HG02571 (cell line): ENCODE data around the gene APOL5.

Experiments used
- ATAC-seq: cut with Tn5 transposase; IDR thresholded peaks from one replicate; pipeline ENCODE4 v1.9.1; 2021; ENCODE audit warnings: mild to moderate bottlenecking, moderate library complexity; ENCODE audit not compliant: unreplicated experiment

Gene APOL5

DNA sequence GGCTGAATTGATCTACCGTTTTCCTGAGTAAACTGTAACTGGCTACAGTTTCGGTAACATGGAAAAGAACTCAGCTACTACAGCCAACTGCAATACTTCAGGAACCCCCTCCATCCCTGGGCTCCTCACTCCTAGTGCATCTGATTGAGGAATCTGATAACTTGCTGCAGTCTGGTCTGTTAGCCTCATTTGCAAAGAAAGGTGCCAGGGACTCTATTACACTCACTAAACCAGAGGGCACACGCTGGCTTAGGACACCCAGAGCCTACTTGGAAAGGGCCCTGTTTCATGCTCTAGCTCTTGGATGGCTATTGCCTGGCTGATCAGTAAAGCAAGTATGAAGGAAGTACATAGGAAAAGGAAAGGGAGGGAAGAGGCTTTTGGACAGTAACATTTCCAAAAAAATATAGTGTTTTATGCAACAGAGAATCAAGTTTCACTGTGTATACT lies 22.3 kb downstream of the APOL5 start:
- no peak for ATAC-seq

DNA sequence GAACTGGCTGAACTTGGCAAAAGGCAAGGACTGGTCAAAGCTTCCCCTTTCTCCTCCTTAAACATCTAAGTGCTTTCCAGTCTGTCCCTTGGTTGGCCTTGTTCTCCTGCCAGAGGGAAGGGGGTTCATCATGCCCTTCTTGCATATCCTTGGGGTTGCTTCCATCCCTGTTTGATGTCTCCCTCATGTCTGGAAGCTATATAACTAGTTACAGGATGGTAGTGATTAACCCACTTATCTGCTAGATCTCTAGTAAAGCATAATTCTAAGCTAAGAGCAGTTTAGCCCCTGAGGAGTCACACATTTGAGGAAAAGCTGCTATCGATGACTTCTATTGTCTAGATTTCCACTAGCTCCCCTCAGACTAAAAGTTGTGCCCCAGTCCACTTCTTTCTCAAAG lies 22.9 kb downstream of the APOL5 start:
- ATAC-seq, result no peak

DNA sequence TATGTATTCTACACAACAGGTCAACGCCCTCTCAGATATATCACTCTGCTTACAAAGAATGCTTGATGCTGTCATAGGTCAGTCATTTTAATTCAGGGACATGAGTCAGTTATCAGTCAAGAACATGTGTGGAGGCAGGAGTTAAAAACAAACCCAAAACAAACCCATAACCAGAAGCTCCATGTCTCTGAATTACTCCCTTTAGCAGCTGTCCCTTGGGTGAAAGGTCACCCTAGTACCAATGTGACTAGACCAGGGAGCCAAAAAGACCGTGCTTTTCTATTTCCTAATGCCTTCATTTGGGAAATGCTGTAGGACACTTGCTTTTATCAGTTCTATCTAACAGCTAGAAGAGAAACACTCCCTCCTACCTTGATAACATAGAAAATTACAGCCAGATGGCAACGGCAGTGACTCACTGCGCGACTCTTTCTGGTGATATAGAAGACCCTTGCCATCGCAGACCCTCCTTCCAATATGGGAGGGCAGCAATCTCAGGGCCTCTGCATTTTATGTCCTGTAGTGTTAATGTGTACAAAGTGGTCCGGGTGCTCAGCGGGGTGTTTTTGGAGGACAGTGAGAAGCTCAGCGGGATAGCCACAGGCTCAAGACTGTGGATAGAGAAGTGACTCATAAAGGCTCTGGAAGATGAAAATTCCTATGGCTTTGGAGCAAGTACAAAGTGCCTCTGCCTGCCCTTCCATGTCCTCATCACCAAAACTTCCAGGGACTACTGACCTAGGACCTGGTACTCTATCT lies 24.8 kb downstream of the APOL5 start:
- ATAC-seq, result no peak

DNA sequence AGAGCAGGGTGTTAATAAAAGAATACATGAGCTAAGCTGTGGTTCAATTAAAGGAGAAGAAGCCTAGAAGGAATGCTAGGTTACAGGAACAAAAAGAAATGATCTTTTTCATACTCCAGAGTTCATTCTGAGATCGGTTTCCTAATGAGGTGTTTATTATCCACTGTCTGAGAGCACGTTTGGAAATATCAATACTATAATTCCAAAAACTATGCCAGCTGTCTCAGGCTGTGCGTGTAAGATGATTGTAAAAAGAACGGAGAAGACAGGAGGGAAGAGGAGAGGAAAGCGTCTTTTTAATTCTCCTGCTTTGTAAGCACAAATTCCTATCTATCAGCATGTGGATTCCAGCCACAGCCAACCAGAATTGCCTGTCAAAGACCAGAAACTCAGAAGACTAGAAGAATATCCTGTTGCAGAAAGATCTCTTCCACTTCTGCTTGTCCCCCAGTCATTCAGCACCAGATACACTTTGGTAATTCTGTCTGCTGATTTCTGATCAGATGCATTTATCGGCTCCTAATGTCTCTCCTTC lies 25.7 kb downstream of the APOL5 start:
- ATAC-seq, result no peak

DNA sequence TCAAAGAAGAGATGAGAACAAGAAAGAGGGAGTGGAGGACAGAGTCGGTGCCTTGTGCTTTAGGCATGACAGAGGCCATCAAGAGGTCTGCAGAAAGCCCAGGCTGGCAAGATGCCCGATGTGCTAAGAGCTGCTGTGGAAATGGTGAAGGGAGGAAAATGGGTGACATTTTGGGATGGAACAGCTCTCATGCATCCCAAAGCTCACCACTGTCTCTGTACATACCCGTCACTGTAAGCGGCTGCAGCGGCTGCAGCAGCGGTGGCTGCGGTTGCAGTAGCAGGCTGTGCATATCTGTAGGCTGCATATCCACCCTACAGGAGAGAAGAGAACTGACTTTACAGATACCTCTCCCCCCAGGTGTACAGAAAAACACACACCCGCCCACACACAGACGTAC lies 28.6 kb downstream of the APOL5 start:
- ATAC-seq, result no peak

DNA sequence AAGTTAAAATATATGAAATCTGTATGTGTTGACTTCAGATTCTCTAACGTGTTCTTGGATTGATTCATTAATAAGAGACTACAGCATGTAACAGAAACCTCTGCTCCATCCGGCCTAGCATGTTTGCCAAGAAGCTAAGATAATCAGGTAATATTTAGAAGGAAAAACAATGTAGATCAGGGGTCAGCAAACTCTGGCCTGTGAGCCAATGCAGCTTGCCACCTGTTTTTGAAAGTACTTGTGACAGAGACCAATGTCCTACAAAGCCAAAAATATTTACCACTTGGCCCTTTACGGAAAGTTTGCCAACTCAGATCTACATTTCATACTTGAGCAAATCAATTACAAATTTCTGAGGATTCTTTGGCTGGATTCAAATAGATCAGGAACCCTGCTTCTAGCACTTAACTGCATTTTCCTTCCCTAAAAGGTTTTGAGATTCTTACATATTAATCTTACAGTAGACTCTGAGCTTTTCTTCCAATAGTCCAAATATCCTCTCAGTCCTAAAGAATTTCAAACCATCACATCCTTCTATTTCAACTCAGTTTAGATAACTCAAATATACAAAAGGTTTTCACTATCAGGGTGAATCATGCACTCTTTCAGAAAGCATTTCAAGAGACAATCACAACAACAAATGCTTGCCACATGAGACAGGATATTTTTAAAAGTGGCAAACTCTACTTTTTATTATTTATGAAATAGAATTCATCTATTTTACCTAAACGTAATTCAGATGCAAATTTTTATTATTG lies 29.5 kb downstream of the APOL5 start:
- ATAC-seq, result no peak

DNA sequence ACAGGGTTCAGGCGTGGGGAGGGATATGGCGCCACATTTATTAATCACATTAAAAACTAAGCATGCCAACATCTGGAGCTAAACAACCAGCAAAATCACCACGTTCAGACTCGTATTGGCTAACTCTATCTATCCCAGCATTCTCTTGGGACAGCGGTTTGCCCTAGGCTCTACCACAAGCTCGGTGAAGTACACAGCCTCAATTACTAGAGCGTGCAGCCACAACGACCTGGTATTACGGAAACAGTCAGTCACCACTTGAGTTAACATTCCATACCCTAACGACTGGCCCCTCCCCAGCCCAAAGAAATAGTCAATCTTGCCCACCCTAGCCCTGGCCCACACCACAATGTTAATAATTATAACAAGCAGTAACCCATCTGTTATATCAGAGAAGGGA lies 32.1 kb downstream of the APOL5 start:
- no peak for ATAC-seq

DNA sequence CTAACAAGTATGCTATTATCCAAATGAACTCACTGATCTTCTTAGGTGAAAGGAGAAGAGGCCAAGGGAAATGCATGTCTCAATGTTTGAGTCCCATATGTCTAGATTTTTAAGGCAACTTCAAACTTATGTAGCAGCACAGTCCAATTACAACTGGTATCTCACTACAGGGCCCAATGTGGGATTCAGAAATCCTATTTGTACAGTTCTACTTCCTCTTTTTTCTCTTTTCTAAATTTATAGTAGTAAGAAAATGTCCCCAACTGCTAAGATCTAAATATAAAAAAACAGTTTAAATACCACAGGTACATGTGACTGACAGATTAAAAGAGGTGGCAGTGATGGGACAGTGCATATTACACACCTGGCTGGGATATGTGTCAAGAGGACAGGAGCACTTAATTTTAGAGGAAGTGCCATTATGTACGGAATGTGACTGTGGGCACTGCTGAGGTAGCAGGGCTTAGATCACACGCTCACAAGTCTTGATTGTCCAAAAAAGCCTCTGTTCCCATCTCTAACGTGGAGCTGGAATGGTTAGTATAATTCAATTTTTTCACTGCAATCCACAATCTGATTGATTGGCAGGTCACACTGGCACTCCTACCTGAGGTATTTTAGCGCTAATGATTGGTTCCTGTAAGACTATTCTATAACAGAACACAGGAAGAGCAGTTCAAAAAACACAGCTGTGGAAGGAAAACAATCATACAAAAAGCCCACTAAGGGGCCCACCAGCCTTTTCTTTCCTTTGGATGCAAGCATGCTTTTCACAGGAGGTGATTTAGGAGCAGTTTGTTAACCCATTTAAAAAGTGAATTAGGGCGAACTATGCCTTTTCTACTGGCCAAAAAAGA lies 34.6 kb downstream of the APOL5 start:
- no peak for ATAC-seq

DNA sequence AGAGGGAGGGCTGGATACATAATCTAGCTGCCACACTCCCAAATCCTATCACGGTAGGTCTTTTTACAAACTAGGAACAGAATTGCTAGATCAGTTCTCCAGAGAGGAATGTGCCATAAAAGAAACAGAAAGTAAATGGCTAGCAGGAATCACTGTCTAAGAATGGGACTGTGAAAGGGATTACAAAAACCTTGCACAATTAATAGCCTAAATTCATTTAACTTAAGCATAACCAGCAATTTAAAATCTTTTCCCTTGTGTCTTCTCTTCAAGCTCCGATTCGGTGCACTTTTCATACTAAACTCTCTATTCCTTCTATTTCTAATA lies 35.2 kb downstream of the APOL5 start:
- no peak for ATAC-seq

DNA sequence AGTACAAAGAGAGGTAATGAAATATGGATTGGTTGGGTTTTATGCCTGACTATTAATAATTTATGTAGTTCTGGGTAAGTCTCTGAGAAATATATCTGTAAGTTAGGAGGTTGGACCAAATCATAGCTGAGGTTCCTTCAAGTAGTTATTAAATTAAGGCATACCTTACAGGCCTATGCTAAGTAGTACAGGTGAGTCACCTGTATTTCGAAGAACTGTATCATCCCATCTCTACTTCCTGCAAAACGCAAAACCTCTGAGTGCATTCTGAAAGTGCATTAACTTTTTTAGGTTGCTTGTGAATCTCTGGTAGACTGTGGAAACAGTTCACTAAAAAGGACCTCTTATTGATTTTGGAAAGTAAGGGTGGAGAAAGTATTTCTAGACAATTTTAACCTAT lies 37.1 kb downstream of the APOL5 start:
- ATAC-seq, result no peak

DNA sequence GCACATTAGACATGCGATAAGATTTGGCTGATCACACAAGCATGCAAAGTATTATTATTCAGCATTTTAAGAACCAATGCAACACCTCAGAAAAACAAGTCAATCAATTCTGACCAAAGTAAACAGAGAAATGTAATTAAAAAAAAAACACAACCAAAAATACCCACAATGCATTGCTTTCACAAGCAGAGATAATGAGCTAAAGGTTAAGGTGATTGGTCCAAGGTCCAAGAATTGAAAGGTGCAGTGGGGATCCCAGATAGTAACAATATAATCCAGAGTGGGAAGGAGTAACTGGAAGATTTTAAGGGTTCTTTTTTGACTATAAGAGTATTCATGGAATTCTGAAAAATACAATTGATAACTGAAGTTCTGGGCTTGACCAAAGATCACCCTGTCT lies 39.0 kb downstream of the APOL5 start:
- ATAC-seq, result no peak

DNA sequence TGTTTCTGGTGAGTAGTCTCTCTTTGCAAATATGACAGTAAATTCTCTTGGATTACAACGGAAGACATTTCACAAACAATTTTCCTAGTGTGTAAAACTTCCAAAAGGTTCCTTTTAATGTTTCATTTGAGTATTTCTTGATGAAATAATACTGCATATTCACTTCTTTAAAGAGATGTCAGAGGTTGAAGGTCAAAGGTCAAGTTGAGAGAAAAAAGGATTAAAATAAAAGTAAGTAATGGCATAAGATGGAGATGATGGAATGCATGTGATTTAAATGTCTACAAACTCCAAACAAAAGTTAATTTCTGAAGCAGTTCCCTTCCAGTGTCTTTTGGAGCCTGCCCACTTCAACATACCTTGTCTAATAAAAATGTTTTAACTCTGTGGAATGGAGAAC lies 40.7 kb downstream of the APOL5 start:
- no peak for ATAC-seq

DNA sequence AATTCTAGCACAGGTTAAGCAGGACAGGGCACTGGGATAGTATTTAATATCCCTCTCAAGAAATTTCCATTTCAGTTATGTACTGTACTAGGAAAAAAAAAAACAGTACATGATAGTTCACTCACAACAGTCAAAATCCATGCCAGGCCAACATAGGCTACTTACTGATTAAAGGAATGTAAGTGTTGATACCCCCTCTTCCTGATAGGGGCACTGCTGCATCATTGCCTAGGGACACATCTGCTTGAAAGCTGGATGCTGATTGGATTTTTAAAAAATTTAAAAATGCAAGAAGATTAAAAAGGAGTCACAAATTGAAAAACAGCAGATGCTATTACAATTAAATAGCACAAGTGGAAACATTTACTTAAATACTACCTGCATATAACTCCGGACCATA lies 43.4 kb downstream of the APOL5 start:
- no peak for ATAC-seq

DNA sequence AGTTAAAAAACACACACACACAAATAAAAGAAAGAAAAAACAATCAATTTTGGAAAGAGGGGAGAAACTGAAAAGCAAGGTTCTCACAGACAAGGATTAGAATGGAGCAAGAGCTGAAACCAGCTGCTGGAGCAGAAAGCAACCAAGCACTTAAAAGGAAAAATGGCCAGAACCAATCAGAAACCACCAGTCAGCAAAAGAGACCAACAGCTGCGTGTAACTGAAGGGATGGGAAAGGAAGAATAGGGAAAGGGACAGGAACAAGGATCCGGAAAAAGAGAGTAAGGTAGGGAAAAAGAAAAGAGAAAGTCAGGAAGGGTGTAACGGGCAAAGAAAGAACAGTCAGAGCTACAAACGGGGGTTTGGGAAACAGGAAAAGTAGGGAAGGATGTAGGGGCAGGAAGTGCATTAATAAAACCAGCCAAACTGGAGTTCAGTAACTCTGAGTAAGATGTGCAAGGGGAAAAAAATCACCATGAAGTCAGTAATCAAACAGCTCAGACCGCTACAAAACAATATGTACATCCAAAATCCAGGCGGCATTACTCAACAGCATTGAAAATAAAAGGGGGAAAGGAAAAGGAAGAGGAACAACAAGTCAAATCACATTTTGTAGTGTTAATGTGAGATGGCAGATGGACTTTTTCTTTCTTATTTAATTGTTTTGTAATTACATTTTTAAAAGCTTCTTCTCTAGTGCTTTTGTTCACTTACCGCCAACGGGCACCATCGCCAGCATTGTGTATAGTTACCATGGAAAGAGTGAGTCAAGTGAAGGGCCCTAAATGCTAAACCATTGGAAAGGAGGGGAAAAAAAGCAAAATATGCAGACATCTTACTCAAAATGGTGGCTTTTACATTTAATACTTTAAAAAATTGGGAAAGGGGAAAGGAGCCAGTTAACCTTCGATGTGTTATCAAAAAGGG lies 49.2 kb downstream of the APOL5 start:
- ATAC-seq, result no peak

DNA sequence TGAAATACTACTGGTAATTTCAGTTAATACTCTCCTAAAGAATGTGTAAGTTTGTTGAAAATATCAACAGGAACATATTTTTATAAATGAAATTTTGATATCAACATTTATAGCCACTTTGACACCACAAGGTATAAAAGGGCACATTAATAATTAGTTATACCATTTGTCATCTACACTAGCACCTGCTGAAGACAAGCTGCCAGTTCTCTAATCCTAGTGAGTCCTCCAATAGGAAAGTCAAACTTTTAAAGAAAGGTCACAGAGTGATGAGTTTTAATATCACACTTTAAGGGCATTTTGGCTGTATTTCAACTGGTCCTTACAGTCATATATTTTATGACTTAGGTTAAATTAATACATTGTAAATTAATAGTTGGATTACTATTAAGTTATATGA lies 52.3 kb downstream of the APOL5 start:
- ATAC-seq, result no peak

DNA sequence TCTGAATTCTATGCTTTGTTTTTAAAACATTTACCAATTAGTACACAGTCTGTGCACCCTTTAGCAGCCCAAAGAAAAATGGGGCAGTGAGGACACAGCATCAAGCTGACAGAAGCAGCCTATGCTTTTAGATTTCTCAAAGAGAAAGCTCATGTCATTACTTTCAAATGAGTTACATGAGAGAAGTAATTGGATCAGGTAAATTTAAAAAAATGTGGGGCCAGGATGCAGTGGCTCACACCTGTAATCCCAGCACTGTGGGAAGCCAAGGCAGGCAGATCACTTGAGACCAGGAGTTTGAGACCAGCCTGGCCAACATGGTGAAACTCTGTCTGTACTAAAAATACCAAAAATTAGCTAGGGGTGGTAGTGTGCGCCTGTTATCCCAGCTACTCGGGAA lies 57.7 kb downstream of the APOL5 start:
- no peak for ATAC-seq

DNA sequence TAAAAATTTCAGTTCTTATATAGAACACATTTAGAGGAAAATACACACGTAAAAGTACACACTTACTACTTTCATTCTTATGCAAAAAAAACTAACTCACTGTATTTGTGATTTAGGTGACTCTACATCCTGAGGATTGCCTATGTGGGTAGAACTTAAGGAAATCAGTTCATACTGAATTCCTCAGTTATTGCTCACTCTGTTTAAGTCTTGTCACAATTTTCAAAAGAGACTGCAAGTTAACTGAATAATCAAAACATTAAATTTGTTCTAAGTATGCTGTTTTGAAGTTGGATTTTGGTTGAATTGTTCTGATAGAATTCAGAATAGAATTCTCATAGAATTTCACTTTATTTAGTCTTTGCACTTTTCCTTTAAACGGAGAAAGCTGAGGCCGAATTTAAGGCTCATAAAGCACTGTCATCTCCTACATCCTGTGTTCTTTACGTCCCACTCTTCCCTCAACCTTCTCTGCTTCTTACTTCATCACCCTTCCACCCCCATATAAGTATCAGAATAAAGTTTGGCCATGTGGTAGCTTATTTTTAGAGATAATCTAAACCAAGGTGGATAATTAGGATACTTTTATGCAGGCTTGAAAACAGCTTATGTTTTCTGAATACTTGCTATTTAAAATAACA lies 59.8 kb downstream of the APOL5 start:
- ATAC-seq, result no peak
